ENCODE results near the gene CELF5.
"Not testable (repeated sequence)": the region's sequence is repeated elsewhere in the genome, so short reads cannot be mapped to it uniquely, and the experiment has no call there.

CELF5 gene

DNA sequence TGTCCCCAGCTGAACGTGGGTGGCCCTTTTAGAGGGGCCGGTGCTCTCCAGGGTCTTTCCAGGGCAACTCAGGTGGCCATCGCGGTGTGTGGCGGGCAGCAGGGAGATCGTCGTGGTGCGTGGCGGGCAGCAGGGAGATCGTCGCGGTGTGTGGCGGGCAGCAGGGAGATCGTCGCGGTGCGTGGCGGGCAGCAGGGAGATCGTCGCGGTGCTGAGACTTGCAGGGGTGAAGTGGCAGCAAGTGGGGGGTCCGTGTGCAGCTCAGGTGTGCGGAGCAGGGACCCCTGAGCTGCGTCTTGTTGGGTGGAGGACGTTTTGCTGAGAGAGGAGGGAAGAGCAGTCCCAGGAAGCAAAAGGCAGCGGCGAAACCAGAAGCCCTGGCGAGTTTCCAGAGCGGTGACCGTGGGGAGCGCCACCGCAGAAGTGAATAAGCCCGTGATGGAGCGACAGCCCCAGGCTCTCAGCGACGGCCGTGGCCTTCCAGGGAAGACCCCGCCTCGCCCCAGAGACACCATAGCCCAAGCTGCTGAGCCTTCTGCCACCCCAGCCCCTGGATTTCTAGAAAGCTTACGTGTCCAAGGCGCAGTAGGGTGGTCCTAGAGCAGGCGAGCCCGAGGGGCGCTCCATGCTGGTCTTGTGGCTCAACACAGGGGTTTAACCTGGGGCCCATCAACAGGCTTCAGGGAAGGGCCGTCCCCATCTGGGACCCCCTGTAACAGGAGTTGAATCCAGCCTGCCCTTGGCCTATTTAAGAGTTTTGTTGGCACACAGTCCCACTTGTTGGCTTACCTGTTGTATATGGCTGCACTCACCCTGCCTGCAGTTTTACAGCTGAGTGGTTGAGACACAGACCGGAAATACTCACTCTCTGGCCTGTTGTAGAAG is 33.3 kb upstream of the CELF5 start:
- no peak for DNase-seq

DNA sequence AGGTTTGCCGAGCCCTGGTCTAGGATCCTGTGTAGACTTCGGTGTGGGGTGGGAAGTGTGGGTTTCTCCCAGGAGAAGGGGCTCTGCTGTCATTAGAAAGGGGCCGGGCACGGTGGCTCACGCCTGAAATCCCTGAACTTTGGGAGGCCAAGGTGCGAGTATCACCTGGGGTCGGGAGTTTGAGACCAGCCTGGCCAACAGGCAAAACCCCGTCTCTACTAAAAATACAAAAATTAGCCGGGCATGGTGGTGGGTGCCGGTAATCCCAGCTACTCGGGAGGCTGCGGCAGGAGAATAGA is 32.7 kb upstream of the CELF5 start:
- DNase-seq, result not testable (repeated sequence)

DNA sequence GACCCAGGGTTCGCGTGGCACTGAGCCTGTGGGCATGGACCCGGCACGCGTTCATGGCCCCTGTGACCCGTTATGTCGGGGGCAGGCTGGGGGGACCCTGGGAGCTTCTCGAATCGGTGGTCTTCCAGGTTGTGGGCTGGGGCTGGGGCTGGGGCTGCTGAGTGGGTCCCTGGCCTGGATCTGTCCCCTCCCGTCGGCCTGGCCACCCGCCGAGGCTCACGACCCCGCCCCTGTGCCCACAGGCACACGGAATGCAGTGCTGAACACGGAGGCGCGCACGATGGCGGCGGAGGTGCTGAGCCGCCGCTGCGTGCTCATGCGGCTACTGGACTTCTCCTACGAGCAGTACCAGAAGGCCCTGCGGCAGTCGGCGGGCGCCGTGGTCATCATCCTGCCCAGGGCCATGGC is 32.2 kb upstream of the CELF5 start:
- DNase-seq, result no peak

DNA sequence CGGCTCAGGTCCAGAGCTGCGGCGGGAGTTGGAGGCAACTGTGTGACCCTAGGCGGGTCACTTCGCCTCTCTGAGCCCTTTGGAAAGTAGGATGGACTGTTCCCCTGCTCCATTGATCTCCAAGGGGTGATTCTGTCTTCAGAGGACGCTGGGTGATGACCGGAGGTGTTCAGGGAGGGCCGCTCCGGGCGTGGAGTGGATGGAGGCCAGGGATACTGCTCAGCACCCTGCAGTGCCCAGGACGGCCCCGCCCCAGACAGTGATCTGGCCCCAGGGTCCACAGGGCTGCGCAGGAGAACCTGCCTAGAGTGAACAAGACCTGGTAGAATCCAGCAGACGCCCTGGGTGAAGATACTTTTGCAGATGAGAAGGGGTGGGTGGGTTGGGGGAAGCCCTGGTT is 31.8 kb upstream of the CELF5 start:
- DNase-seq, result no peak

DNA sequence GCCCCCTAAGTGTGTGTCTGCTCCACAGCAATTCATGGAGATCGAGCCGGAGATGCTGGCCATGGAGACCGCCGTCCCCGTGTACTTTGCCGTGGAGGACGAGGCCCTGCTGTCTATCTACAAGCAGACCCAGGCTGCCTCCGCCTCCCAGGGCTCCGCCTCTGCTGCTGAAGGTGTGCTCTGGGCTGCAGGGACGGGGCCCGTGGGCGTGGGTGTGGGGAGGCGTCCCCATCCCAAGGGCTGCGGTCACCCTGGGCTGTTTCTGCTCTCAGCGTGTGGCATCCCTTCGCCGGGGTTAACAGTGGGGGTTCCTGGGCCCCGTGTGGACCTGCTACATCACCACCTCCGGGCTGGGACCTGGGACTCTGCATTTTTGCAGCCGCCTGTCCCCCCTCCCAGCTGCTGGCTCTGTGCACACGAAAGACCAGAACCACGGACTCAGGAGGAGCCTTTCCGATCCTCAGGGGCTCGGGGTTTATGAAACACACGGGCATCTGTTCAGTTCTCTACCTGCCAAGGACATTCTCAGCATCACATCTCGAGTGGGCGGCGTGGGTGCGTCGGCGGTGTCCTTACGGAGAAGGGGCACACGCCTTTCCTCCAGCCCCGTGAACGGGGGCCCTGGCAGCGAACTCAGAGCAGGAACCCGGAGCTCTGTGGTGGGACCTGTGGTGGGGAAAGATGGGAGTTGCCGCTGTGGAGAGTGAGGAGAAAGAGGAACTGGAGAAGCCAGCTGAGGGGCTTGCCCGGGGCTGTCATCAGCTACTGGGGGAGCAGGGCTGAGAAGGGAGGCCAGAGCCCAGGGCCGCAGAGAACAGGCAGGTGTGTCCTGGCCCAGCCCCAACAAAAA is 31.0 kb upstream of the CELF5 start:
- DNase-seq, result no peak

DNA sequence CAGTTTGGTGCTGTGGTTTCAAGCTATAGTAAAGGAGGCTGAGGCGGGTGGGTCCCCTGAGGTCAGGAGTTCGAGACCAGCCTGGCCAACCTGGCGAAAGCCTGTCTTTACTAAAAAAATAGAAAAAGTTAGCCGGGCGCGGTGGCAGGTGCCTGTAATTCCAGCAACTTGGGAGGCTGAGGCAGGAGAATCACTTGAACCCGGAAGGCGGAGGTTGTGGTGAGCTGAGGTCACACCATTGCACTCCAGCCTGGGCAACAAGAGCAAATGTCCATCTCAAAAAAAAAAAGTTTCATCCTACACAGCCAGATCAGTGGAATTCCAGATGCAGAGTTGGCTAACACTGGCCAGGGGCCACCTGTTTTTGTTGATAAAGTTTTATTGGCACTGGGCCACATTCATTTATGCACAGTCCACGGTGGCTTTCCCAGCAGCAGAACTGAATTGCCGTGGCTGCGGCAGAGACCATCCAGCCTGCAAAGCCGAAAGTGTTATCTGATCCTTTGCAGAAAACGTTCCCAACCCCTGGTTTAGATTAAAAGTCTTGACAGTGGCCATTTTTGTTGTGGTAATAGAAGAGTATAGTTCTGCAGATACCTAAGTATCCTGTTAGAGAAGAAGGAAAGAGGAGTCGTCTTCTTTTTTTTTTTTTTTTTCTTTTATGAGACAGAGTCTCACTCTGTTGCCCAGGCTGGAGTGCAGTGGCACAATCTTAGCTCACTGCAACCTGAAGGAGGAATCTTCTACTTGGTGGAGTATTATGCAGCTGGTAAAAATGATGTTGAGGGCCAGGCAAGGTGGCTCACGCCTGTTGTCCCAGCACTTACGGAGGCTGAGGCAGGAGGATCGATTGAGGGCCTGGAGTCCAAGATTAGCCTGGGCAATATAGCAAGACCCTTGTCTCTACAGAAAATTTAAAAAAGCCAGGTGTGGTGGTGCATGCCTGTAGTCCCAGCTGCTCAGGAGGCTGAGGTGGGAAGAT is 30.1 kb upstream of the CELF5 start:
- no peak for DNase-seq

DNA sequence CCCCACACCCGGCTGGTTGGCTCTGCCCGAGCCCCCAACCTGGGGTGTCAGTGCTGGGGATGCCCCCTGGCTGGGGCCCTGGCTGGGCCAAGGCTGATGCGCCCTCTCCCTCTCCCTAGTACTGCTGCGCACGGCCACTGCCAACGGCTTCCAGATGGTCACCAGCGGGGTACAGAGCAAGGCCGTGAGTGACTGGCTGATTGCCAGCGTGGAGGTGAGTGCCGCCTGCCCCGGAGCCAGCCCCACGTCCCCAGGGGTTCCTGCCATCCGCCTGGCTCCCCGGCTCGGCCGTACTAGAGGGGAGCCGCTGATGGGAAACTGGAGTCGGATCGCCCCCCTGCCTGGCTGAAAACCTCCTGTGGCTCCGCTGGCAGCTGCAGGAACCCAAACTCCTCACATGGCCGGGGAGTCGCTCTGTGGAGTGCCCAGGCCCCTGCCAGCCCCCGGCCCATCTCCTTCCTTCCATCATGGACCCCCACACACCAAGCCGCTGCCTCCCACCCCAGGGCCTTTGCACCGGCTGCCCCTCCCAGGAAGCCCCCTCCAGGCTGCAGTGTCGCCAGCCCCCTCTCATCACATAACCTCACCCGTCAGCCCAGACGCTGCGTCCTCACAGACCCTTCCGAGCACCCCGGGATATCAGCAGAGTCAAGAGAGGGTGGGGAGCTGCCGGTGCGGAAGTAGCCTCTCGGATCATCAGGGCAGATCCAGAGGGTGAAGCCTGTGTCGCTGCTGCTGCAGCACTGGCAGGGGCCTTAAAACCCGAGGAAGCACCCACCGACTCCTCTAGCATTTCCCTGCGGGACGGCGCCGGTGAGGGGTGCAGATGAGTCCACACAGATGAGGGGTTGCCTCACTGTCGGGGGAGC is 28.2 kb upstream of the CELF5 start:
- no peak for DNase-seq

DNA sequence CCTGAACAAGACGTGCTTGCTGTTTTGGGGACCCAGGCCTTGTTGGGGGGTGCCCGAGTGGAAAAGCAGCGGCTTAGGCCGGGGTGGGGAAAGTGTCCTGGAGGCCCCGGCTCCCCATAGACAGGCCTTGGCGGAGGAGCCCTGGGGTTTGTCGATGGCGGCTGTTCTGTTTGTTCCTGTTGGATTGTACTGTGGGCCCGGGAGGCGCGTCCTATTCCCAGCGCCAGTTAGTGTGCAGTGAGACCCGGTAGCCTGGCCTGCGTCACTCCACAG is 27.6 kb upstream of the CELF5 start:
- DNase-seq, result no peak

DNA sequence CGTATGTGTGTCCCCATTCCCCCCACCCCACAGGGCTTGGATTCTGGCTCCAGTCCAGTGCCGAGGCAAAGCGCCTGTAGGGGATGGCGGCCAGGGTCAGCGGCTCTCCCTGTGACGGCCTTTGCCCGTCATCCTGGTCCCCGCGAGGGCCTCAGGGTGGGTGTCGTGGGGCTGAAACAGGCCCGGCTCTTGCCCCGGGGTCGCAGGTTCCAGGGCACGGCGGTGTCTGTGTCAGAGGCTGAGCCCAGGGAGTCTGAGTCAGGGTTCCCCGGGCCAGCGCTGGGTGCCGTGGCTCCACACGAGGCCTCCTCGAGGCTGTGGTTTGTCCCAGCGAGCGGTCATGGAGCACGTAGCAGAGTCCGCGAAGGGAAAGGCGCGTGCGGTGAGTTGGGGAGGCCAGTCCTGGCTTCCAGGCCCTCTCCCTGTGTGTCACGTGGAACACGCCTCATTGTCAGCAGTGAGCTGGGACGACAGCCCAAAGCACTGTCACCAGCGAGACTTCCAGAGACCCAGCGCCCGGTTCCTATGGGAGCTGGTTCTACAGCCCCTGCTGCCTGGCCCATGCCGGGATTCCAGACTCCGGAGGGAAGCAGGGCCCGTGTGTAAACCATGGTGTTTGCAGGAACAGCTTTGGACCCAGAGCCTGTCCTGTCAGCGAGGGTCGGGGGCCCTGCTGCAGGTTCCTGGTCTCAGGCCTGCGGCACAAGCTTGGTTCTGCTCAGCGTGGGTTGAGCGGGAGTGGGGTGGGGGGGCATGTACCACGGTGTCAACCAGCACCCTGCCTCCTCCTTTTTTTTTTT is 25.4 kb upstream of the CELF5 start:
- no peak for DNase-seq

DNA sequence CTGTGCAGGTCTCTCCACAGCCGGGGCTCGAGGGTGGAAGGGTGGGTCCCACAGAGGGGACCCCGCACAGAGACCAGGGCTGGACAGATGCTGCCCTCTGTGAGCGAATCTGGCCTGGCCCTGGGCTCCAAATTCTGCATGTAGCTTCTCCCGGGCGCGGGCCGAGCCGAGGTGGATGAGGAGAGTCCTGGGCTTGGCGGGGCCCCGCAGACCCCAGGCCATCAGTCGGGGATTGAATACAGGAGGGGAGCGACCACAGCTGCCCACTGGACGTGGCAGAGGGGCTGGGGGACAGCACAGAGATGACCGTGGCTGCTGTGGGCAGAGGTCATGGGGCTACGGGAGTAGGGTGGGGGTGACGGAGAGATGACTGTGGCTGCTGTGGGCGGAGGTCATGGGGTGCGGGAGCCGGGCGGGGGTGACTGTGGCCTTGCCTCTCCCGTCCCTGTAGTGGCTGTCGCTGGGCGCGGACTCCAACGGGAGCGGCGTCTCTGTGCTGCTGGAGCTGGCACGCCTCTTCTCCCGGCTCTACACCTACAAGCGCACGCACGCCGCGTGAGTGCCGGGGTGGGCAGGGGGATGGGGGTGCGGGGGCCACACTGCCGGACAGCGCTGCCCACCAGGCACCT is 23.3 kb upstream of the CELF5 start:
- no peak for DNase-seq

DNA sequence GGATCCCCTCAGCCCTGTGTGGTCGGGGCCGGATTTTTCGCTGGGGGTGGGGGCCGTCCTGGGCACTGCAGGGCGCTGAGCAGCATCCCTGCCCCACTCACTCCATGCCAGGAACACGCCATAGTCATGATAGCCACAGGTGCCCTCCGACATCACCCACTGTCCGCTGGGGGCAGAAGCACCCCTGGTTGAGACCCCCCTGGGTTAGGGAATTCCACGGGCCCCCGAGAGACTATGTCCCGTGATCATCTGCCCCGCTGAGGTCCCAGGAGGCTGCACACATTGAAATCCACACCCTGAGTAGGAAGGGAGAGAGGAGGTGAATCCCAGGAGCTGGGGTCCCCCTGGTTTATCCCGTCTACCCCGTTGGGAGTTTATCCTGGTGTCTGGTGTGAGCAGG is 22.6 kb upstream of the CELF5 start:
- no peak for DNase-seq

DNA sequence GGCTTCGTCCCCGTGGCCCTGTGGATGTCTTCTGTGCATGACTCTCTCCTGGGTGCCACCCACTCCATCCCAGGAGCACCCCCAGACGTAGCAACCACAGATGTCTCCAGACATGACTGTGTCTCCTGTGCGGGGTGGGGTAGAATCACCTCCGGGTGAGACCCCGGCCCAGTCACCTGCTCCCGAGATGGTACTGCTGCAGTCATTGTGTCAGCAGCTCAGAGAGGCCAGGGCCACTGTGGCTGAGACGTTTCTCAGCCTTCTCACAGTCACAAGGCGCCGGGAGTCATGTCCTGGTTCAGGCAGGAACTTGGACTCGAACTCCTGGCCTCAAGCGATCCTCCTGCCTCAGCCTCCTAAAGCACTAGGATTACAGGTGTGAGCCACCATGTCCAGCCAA is 22.1 kb upstream of the CELF5 start:
- DNase-seq, result no peak

DNA sequence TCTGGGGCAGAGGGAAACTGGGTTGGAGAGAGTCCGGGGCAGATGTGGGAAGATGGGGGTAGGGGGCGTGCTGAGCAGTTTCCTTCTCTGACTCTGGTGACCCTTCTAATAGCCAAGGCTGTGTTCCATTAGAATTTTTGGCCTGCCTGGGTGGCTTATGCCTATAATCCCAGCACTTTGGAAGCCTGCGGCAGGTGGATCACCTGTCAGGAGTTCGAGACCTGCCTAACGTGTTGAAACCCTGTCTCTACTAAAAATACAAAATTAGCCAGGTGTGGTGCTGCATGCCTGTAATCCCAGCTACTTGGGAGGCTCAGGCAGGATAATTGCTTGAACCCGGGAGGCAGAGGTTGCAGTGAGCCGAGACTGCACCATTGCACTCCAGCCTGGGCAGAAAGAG is 21.6 kb upstream of the CELF5 start:
- DNase-seq, result not testable (repeated sequence)

DNA sequence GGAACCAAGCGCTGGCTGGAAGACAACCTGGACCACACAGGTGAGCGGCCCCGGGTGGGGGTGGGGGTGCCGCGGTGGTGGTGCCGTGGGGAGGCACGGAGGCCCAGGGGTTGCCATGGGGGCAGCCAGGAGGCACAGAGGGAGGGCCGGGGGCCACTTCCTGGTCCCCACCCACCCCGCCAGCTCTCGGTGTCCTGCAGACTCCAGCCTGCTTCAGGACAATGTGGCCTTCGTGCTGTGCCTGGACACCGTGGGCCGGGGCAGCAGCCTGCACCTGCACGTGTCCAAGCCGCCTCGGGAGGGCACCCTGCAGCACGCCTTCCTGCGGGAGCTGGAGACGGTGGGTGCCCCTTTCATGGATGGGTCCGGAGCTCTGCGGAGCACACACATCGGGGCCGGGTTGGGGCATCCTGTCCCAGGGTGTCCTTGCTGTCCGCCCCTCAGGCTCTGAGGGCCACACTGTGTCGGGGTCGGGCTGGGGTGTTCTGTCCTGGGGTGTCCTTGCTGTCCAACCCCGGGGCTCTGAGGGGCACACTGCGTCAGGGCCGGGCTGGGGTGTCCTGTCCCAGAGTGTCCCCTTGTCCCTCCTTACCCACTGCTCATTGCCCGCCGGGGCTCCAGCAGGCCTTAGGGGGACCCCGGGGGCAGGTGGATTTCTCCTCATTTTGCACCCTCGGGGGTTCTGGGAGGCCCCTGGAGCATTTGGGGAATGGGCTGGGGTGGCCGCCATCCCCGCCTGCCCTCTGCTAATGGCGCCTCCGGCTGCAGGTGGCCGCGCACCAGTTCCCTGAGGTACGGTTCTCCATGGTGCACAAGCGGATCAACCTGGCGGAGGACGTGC is 20.4 kb upstream of the CELF5 start:
- no peak for DNase-seq

DNA sequence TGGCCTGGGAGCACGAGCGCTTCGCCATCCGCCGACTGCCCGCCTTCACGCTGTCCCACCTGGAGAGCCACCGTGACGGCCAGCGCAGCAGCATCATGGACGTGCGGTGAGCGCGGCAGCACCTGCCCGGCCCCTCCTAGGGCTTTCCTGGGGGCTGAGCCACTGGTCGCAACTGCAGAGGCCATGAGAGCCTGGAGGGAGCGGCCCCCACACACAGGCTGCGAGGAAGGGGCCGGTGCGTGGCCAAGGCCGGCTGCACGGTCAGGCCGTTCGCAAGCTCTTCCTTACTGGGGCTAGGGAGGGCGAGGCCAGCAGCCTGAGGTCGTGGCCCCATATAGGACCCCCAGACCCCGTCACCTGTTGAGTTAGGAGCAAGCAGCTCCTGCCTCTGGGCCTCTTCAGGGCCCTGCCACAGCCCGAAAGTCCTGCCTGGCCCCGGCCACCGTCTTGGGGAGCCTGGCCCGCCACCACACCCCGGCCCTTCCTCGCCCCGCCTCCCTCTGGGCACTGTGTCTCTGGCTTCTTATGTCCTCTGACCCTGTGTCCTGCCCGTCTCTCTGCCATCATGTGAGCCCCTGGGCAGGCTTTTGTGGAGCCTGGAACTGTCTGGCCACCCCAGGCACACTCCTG is 19.7 kb upstream of the CELF5 start:
- no peak for DNase-seq

DNA sequence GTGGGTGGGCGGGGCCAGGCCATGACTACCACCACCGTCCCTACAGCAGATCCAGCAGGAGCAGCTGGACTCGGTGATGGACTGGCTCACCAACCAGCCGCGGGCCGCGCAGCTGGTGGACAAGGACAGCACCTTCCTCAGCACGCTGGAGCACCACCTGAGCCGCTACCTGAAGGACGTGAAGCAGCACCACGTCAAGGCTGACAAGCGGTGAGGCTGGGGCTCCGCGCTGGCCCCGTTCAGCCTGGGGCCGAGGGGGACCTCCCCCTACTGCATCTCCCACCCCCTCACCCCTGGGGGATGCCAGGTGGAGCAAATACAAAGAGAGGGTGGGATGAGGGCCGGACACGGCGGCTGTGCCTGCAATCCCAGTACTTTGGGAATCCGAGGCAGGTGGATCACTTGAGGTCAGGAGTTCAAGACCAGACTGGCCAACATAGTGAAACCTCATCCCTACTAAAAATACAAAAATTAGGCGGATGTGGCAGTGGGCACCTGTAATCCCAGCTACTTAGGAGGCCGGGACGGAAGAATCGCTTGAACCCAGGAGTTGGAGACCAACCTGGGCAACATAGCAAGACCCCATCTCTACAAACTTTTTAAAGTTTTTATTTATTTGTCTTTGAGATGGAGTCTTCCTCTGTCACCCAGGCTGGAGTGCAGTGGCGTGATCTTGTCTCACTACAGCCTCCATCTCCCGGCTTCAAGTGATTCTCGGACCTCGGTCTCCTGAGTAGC is 18.1 kb upstream of the CELF5 start:
- no peak for DNase-seq

DNA sequence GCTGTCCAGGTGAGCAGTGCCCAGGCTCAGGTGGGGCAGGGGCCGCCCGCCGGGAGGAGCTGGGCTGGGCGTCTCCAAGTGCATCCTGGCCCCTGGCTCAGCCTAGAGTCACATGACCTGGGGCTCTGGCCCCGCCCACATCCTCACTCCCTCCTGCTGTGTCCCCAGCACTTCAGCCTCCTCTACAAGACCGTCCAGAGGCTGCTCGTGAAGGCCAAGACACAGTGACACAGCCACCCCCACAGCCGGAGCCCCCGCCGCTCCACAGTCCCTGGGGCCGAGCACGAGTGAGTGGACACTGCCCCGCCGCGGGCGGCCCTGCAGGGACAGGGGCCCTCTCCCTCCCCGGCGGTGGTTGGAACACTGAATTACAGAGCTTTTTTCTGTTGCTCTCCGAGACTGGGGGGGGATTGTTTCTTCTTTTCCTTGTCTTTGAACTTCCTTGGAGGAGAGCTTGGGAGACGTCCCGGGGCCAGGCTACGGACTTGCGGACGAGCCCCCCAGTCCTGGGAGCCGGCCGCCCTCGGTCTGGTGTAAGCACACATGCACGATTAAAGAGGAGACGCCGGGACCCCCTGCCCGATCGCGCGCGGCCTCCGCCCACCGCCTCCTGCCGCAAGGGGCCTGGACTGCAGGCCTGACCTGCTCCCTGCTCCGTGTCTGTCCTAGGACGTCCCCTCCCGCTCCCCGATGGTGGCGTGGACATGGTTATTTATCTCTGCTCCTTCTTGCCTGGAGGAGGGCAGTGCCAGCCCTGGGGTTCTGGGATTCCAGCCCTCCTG is 16.8 kb upstream of the CELF5 start:
- no peak for DNase-seq

Measured in effector CD8-positive, alpha-beta T cell (primary cell).